ENCODE data around the gene RNU5D-1.
"Not testable (repeated sequence)": the region's sequence is repeated elsewhere in the genome, so short reads cannot be mapped to it uniquely, and the experiment has no call there.

RNU5D-1 gene

DNA sequence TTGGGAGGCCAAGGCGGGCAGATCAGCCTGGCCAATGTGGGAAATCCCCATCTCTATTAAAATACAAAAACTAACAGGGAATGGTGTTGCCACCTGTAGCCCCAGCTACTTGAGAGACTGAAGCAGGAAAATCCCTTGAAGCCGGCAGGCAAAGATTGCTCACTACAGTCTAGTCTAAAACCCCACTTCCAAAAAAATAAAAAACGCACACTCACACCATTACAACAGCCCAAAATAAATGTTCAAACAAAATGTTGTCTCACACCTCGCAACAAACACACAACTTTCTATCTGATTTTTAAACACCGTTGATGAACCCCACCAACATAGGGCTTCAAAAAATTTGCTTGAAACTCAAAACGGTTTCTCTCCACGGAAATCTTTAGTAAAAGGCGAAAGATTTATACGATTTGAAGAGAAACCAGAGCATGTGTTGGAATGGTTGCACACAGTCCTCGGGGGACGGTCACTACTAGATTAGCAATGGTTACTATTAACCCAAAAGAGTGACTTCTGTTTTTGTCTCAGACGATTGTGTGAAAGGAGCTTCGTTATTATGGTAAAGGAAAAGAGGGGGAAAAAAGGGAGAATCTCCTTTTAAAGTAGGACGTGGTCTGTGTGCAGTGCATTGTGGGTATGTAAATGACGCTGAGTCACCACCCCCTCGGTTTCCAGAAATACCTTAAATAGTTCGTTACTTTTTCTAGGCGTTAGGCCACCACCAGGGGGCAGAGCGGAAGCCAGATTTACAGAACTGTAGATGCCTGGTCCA is at the start of gene RNU5D-1:
RNU5D-1 (minus strand) TSS at position 430 of the 772 bp plus-strand sequence.
- peak; percentile 94 for FAIRE-seq

DNA sequence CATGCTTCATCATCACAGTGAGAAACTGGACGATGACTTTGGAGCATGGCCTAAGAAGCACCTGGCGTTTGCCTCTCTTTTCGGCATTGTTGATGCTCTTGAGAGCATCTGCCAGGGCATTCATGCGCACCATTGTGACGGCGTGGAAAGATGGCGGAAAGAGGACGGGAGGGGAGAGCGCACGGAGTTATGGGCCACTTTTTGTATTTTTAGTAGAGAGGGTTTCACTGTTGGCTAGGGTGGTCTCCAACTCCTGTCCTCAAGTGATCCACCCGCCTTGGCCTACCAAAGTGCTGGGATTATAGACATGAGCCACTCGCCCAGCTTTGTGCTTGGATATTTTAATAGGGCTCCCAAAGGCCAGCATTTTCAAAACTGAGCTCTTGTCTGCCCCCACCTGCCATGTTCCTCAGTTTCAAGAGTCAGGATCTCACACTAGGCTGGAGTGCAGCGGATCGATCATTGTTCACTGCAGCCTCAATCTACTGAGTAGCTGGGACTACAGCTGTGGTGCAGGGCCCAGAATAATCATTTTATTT is 49.7 kb upstream of the RNU5D-1 start:
- FAIRE-seq, result no peak

DNA sequence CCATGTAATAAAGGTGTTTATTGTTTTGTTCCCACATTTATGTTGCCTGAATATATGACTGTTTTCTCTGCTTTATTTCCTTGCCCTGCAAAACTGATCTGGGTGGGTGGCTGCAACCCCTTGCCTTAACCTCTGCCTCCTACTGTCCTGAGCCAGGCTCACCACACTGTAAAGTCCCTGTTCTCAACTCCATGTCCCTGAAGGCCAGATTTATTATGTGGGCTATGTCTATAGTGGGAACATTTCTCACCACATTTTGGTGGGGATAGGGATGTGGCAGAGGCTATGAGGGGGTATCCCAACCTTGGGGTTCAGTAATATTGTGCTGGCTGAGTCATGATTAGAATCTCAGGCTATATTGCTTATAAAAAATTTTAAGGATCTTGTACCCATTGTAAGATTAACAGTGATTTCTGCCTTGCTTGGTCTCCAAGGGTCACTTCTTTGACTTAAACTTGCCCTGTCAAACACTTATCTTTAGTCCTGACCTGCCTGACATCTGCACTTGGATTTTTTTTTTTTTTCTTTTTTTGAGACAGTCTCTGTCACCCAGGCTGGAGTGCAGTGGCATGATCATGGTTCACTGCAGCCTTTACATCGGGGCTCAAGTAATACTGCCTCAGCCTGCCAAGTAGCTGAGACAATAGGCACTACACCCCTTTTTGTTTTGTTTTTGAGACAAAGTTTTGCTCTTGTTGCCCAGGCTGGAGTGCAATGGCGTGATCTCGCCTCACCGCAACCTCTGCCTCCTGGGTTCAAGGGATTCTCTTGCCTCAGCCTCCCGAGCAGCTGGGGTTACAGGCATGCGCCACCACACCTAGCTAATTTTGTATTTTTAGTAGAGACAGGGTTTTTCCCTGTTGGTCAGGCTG is 48.0 kb upstream of the RNU5D-1 start:
- FAIRE-seq, result no peak

DNA sequence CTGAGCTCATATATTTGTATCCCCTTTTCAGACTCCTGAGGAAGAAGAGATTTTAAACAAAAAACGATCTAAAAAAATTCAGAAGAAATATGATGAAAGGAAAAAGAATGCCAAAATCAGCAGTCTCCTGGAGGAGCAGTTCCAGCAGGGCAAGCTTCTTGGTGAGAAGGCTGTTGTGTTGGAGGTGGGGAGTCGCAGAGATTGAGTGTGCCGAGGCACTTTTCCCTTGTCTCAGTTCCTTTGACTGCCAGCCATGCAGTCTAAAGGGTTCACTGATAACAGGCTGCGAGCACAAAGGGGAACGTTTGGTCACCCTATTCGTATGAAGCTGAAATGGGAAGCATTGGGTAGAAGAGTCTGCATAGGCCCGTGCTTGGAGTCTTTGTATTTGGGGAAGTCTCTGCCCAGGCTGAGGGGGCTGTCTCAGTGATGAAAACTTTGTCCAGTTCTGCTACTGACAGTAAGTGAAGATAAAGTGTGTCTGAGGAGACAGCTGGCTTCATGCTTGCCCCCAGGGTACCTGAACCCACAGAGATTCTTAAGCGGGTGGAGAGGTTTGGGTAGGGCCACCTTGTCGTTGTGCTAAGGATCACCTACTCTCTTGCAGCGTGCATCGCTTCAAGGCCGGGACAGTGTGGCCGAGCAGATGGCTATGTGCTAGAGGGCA is 47.1 kb upstream of the RNU5D-1 start:
- no peak for FAIRE-seq

DNA sequence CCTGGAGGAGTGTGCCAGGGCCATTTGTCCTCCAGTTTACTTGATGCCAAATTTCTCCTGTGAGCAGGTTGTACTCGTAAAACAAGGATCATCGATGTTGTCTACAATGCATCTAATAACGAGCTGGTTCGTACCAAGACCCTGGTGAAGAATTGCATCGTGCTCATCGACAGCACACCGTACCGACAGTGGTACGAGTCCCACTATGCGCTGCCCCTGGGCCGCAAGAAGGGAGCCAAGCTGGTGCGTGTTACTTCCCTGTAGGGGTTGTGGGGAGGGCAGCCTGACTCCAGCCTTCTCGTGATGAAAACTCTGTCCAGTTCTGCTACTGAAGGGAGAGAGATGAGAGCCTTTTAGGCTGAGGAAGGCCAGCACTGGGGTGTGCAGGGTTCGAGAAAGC is 46.6 kb upstream of the RNU5D-1 start:
- FAIRE-seq, result no peak

DNA sequence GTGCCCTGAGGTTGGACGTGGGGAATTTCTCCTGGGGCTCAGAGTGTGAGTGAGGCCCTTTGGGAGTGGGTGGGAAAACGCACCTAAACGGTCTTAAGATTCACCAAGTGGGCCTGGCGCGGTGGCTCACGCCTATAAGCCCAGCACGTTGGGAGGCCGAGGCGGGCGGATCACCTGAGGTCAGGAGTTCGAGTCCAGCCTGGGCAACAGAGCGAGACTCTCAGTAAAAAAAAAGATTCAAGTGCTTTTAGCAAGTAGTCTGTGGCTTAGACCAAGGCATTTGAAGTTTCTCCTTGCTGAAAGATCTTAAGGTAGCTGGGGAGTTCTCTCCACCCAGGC is 45.7 kb upstream of the RNU5D-1 start:
- no peak for FAIRE-seq

DNA sequence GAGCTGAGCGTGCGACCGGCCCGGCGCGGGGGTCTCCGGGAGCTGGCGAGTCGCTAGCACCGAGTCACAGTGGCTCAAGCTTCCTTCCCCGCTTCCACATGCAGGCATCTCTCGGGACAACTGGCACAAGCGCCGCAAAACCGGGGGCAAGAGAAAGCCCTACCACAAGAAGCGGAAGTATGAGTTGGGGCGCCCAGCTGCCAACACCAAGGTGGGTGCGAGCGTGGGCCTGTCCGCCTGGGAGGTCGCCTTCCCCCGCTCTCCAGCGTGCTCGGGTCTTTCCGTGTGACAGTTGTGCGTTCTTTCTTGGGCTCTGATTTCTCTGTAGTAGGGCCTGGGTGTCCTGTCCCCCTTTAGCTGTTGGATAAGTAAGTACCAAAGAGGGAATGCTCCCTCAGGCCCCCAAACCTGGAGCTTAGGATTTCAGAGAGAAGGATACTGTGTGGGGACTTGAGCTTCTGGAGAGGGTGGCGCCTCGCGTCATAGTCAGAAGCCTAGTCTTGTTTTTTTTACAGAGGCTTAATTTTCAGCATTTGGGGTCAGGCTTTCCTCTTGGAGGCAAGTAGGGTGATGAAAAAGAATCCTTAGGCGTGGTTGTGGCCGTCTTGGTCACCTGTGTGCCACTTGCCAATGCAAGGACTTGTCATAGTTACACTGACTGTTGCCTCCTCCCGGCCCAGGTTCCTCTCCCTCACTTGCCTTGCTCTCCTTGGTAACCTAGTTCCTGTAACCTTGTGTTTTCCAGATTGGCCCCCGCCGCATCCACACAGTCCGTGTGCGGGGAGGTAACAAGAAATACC is 45.2 kb upstream of the RNU5D-1 start:
- no peak for FAIRE-seq

DNA sequence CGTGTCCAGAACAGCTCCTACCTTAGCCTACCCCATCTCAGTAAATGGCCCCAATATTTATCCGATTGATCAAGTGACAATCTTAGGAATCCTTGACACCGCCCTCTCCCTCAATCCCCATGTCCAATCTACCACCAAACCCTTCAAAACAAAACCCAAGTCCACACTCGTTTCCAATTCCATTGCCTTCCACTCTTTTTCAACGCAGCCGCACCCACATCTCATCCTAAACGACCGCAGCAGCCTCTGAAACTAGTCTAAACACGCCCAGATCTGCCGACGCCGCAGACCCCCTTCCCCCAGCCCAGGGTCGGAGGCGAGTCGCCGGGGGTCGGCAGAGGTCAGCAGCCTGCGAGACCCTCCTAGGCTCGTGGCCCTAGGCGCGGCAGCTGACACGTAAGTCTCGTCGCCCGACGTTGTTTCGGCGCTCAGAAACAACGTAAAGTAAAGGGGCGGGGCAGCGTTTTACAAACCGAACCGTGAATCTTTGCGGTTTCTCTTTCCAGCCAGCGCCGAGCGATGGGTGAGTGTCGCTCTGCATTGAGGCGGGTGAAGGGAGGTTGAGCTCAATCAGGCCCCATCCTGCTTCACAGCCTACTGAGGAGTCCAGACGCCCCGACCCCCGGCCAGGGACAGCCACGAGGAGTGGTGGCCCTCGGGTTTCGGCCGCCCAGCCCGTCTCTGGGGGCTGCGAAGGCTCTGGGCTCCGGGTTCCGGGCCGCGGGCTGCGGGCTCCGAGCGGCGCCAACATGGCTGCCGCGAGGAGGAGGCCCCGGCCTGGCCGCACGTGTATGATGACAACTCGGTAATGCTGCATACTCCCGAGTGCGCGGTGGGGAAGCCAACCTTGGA is 44.3 kb upstream of the RNU5D-1 start, which contains the start of gene RPS8:
RPS8 (plus strand) TSS at position 463 of the 852 bp plus-strand sequence; CDS start at position 520, 57 bp downstream.
- FAIRE-seq, result no peak

DNA sequence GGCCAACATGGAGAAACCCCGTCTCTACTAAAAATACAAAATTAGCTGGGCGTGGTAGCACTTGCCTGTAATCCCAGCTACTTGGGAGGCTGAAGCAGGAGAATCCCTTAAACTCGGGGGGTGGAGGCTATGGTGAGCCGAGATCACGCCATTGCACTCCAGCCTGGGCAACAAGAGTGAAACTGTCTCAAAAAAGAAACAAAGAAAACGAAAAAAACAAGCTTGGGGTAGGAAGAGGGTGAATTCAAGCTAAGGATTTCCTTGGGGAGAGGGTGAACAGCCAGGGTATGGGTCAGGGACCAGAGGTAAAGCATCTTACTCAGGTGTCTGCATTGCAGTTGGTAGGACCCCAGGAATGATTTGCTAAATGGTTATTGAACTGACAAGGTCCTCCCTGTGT is 35.5 kb upstream of the RNU5D-1 start:
- not testable (repeated sequence) for FAIRE-seq

DNA sequence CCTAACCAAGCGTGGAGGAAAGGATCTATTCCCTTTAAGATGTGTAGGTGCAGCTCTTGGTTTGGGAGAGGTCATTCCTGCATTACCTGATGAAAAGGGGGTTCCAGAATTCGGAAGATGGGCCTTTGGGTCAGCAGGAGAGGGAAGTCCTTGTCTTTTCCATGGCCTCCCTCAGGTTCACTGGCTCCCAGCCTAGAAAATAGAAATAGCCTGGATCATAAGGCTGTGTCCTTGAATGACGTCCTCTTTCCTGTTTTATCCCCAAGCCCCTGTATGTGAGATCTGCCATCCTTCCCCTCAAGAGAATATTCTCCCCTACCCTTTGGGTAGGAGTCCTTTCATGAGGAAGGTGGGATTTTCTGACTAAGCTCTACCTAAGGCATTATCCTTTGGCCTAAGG is 29.9 kb upstream of the RNU5D-1 start:
- FAIRE-seq, result no peak

DNA sequence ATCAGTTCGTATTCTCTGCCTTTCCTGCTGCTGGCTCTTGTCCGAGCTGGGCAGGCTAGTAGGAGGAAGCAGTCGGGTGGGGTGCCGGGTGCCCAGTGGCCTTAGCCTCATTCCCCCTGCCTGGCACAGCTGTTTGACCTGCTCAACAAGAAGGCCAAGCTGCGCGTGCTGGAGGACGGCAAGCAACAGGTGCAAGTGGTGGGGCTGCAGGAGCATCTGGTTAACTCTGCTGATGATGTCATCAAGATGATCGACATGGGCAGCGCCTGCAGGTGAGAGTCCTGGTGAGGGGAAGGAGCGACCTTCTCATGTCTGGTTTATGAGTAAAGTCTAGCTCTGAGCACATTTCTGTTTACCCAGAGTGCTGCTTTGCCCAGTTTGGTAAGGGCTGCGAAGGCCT is 28.1 kb upstream of the RNU5D-1 start:
- no peak for FAIRE-seq

DNA sequence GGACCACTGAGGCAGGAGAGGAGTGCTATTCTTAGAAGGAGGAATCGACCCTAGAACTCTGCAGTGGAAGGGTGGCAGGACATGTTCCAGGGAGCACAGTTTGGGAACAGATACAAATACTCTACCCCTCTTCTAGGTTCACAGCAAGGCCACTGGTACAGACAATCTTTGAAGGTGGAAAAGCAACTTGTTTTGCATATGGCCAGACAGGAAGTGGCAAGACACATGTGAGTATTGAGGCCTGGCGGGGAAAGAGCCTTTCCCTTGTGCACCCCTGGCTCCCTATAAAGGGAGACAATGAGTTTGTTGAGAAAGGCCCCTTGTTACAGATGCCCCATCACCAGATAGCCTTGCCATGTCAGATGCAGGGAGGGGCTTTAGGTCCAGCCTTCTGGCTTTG is 26.4 kb upstream of the RNU5D-1 start:
- FAIRE-seq, result no peak

DNA sequence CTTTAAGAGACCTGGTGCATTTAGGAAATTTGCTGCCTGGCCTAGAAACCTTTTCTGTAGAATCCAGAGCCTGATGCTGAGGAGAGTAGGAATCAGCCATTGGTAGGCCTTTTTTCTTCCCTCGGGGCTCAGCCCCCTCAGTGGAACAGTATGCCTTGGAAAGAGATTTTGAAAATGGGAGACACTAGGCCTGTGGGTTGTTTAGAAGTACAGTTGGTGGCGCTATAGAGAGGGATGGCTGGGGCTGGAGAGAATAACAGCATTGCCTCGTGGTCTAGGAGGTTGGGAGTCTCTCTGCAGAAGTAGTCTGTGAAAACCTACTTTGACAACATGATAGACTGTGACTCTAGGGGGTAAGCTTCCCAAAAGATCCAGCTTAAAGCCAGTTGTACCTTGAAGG is 16.9 kb upstream of the RNU5D-1 start:
- FAIRE-seq, result no peak

DNA sequence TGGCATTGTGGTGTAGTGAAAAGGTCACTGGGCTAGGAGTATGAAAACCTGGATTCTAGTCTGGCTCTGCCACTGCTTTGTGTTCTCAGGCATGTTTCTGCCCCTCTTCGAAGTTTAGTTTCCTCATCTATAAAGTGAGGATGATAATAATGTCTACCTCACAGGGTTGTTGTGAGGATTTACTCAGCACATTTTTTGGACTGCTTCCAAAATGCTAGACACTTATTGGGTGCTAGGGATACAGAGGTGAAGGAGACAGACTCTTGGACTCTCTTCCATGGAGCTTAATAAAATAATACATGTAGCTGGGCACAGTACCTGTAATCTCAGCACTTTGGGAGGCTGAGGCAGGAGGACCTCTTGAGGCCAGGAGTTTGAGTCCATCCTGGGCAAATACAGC is 12.2 kb upstream of the RNU5D-1 start:
- no peak for FAIRE-seq

DNA sequence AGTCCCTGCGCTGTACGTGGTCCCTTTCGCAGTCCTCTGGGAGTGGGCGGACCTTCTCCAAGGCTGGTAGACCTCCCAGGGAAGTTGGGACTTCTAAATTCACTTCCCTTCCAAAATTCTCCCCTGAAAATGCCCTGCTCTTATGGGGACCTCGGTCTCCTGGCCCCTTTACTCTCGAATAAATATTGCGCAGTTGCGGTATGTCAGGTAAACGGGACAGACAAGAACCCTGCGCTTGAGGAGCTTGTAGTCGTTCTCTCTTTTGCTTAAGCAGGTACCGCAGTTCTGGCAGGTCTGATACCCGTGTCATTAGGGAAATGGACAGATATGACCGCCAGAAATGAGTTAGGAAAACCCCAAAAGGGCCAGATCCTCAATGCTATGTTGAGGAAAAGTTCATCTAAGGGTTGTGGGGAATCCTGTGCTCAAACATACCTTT is 9.2 kb upstream of the RNU5D-1 start:
- no peak for FAIRE-seq

DNA sequence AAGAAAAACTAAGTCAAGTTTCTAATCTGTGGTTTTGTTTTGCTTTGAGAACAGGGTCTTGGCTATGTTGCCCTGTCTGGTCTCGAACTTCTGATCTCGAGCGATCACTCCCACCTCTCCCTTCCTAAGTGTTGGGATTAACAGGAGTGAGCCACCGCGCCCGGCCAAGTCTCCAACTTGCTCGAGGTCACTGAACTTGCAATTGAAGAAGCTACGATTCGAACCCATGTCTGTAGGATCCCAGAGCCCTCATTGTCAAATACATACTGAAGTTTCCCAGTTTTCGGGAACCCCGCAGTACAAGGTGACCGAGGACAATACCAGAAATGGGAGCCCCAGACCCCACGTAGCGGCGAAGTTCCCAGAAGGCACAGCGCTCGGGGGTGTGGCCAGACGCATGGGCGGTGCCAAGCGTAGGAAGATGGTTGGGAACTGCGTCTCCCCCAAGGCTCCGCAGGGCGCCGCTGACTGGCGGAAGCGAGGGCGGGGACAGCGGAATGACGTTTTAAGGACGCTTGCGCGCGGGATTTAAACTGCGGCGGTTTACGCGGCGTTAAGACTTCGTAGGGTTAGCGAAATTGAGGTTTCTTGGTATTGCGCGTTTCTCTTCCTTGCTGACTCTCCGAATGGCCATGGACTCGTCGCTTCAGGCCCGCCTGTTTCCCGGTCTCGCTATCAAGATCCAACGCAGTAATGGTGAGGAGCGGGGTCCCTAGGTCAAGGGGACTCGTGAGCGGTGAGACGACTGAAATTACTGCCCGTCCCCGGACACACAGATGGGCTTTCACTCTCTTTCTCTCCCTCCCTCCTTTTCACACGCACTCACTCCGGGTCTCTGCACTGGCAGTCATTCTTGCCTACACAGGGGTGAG is 8.6 kb upstream of the RNU5D-1 start, which contains the start of gene KIF2C:
KIF2C (plus strand) TSS at position 531 of the 872 bp plus-strand sequence; CDS start at position 627, 96 bp downstream.
- FAIRE-seq, result peak; percentile 95

DNA sequence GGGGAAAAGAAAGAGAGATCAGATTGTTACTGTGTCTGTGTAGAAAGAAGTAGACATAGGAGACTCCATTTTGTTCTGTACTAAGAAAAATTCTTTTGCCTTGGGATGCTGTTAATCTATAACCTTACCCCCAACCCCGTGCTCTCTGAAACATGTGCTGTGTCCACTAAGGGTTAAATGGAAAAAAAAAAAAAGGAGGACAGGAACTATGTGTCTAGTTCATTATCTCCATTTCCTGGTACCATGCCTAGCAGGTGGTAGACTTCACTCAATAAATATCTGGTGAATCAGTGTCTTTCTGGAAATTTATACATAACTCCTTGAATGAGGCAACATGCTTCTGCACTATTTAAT is 8.0 kb upstream of the RNU5D-1 start:
- not testable (repeated sequence) for FAIRE-seq

DNA sequence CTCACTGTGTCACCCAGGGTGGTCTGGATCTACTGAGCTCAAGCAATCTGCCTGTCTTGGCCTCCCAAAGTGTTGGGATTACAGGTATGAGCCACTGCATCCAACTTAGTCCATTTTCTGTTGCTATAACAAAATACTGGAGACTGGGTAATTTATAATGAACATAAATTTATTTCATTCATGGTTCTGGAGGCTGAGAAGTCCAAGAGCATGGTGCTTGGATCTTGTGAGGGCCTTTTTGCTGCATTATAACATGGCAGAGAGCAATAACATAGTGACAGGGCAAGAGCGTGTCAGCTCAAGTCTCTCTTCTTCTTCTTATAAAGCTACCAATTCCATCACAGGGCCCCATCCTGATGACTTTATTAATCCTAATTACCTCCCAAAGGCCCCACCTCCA is 5.0 kb upstream of the RNU5D-1 start:
- no peak for FAIRE-seq

DNA sequence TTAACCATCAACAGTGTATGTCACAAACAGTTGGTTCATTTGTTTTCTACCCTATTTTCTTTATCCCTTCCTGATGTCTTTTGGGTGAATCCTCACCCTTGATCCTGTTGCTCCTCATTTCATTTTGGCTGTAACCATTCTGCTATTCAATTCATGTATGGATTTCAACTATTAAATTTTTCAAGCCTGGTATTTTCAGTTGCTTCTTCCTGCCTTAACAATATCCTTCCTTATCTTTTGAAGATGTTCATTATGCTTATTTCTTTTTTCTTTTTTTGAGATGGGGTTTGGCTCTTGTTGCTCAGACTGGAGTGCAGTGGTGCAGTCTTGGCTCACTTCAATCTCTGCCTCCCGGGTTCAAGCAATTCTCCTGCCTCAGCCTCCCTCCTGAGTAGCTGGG is 2.8 kb upstream of the RNU5D-1 start:
- FAIRE-seq, result no peak

DNA sequence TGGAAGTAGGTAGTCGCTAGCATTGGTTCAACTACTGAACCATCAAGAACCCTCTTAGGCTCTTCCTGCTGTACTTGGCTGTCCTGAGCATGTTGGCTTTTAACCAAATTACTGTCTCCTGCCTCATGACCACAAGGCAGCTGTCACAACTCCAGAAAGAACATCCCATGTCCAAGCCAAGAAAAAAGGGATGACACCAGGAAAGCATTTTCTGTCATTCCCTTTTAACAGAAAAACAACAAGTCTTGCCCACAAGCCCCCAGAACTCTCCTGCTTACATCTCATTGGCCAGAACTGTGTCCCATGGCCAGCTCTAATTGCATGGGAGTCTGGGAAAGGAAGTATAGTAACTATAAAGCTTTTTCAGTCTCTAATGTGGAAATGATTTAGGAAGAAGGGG is 2.4 kb upstream of the RNU5D-1 start:
- no peak for FAIRE-seq

All from endometrium (tissue), 2 donors.